ENCODE data around the gene TP53TG3C.
"Not testable (repeated sequence)": the region's sequence is repeated elsewhere in the genome, so short reads cannot be mapped to it uniquely, and the experiment has no call there.

TP53TG3C gene

GRCh38 chr16:33193926-33194325, at the start of gene TP53TG3C:
TP53TG3C (plus strand) TSS chr16:33194226; CDS start chr16:33194294, 68 bp downstream.
- DNase-seq = not testable (repeated sequence)

All from hematopoietic multipotent progenitor cell treated with erythropoietin and hydrocortisone succinate and interleukin-3 and kit ligand, for 6 days (in vitro differentiated cells).